NCI-H2196 treated with DMSO at 0.1 percent for 48 hours (cell line): ENCODE data around the gene RGS10.

ENCODE experiments used
- DNase-seq: peaks from one replicate; lab custom pipeline; 2025; ENCODE audit not compliant: unreplicated experiment; lab: John Stamatoyannopoulos, UW

The RGS10 gene

GRCh38 chr10:119520283-119520682 is 22.2 kb downstream of the RGS10 start:
- no peak for DNase-seq

- DNase-seq = no peak
Observed at GRCh38 chr10:119518936-119519335, 23.6 kb downstream of the RGS10 start.

GRCh38 chr10:119518176-119518575 is 24.3 kb downstream of the RGS10 start:
- no peak for DNase-seq

GRCh38 chr10:119517235-119518141 is 25.0 kb downstream of the RGS10 start:
- no peak for DNase-seq

DNA sequence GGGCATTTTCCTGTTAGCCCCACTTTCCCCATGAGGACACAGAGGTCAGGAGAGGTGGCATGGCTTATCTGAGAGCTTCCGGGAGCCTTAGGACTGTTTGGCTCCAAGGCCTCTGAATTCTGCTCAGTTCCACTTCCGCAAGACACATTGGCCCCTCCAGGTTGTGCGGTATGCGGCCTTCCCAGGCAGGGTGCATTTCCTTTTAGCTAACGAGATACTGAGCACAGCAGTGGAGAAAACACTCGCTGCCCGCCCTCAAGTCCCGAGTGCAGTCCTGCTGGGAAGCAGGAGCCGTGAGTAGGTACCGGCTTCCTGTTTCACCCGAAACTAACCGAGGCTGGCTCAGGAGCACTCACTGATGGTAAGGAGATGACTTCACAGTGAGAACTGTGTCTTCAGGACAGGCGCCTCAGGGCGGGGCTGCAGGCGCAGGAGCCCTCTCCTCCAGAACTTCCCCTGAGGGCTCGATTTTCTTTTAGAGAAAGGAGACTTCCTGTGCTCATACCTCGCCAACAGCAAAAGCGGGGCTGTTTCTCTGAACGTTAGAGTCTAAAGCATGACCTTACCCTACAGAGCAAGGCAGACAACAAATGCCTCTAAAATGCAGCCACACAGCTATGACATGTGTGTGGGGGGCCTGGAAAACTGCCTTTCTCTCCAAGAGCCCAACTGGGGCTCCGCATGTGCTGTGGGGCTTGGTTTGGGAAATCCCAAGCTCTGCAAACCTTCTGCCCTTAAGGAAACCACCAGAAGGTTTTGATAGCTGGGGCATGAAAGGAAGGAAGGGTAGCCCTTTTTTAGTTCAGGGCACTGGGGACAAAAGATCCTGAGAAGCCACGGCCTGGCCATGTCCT is 25.9 kb downstream of the RGS10 start:
- DNase-seq = no peak

DNA sequence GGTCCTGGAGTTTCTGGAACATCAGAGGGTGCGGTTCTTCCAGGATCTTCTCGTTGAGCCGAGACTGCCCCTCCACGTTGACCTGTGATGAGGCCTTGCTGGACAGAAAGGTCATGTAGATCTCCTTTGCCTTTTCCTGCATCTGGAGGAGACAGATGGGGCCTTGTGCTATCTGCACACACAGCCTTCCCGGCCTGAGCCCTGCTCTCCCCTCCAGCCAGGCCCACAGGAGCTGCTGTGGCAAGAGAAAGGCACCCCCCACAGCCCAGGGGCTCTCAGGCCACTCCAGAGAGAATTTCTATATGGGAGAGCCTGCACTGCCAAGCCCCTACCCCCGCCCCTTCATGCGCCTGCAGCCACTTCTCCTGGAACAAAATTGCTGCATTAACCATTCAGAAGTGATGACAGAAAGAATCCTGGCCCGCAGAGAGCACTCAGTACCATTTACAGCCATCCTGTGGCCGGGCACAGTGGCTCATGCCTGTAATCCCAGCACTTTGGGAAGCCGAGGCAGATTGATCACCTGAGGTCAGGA is 26.9 kb downstream of the RGS10 start:
- DNase-seq = no peak

GRCh38 chr10:119514819-119515218 is 27.7 kb downstream of the RGS10 start:
- DNase-seq = no peak

GRCh38 chr10:119511828-119512515 is 30.5 kb downstream of the RGS10 start:
- no peak for DNase-seq

DNA sequence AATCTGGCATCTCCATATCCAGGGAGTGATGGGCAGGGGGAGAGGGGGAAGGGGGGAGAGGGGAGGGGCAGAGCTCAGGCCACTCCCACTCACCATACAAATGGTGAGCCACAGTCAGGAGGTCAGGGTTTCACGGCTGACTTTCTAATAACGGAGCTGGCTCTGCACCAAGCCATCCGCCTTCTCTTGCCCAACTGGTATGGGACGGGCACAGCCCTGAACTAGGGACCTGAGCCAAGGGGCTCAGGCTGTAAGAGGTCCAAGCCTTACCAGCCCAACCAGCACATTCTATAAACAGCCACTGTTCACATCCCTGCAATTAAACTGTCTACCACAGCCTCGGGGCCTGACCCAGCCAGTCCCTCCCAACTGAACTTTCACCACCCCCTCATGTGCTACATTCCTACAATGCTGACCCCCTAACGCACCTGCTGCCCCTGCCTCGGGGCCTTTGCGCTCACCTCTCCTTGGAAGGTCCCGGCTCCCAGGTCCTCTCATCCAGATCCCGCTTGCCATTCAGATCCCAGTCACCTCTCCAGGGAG is 32.5 kb downstream of the RGS10 start:
- no peak for DNase-seq

DNA sequence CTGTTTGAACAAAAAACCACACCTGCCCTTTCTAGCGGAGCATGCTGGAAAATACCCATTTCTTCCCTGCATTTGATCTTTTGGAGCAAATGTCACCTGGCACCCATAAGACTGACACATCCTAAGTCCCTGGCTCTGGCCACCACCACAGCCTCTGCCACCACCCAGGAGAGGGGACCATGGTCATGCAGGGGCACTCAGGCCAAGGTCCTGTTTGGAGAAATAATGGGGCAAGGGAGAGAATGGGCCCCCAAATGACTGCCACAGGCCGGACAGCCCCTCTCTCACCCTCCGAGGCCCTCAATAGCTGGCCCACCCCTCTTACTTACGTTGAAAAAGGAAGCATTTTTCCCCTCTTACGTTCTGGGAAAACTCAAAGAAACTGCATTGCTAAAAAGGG is 35.4 kb downstream of the RGS10 start:
- no peak for DNase-seq

DNA sequence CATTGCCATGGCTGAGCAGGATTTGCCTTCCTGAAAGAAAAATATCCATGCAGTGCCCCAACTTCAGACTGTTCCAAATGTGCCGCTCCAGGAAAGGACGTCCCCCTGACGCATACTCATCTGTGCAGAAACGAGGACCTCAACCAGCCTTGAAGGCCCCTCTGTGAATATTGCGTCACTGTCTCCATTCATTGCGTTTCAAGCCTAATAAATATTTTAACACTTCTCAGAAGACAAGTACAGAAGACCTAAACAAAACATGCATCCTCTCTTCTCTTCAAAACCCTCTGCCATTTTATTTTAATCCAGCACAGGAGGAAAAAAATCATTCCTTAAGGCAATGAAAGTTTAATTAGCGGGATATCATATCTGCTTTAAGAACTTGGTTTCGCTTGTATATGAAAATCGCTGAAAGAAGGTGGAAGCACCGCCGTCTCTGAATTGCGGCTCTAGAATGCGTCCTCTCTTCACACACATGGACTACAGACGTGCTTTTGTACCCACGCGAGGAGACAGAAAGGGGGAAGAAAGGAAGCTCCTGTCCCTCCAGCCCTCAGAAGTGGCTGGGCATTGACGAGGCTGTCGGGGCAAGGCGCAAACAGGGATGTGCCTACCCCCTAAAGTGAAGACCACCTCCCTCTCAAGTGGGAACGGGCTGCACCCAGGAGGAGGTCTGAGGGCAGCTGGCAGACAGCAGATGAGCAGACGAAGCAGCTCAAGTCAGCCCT is 36.8 kb downstream of the RGS10 start:
- no peak for DNase-seq

- DNase-seq = no peak
Observed at GRCh38 chr10:119505131-119505551, 37.4 kb downstream of the RGS10 start.

DNA sequence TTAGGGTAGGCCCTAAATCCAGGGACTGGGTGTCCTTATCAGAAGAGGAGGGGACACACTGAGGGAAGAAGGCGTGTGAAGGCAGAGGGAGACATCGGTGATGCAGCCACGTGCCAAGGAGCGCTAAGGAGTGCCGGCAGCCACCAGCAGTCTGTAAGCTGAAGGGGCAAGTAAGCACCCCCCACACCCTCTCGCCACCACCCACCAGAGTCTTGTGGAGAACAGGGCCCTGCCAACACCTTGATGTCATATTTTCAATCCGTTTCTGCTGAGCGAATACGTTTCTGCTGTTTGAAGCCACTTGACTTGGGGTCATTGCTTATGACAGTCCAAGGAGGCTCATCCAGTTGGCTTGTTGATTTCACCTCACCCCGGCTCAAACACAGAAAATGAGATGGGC is 37.9 kb downstream of the RGS10 start:
- no peak for DNase-seq

DNA sequence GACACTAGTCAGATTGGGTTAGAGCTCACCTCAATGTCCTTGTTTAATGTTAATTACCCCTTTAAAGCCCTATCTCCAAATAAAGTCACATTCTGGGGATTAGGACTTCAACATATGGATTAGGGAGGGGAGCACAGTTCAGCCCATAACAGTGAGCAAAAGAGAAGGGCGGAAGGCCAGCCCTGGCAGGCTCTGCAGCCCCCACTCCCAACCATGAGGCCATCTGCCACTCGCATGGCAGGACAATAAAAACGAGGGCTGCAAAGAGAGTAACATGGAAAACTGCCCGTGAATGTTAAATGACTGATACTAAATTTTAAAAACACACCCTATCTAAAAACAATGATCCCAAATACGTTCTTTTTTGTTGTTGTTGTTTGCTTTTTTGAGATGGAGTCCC is 38.7 kb downstream of the RGS10 start:
- DNase-seq = no peak

DNA sequence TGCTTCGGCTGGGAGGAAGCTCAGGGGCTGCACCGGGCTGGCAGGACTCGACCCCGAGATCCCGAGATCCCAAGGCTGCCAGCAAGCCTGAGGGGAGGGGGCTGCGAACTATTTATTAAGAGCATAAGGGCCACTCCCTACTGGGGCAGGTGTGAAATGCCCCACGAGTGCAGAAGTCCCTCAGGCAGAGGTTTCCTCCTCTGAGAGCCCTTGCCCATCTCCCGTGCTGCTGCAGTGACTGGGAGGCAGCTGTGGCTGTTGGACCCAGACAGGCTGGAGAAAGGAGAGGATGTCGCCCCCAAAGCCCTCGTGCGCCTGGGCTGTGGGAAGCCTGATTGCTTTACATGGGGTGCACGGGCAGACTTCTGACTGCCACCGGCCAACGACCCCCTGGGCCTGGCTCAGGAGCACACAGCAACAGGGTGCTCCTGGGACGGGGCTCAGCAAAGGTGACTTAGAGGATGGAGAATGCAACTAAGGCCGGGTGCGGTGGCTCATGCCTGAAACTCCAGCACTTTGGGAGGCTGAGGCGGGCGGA is 39.8 kb downstream of the RGS10 start:
- no peak for DNase-seq

- DNase-seq = no peak
Observed at GRCh38 chr10:119502209-119502608, 40.3 kb downstream of the RGS10 start.

- DNase-seq = no peak
Observed at GRCh38 chr10:119501690-119502089, 40.8 kb downstream of the RGS10 start.

DNA sequence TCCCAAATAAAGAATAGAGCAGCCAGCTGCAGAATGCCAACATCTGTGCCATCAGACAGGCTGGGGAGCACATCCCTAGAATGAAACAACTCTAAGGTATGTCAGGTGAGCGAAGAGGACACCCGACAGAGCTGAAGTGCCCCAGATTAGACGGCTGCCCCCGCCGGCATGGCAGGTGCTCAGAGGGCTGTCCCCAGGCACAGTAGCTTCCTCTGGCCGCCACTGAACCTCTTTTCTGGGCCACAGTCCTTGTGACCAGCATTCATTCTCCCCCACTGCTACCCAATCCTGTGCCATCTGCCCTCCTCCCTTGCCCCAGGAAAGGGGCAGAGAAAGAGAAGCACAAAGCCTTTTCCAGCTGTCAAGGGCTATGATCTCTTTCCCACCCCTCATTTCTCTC is 41.7 kb downstream of the RGS10 start:
- DNase-seq = no peak

DNA sequence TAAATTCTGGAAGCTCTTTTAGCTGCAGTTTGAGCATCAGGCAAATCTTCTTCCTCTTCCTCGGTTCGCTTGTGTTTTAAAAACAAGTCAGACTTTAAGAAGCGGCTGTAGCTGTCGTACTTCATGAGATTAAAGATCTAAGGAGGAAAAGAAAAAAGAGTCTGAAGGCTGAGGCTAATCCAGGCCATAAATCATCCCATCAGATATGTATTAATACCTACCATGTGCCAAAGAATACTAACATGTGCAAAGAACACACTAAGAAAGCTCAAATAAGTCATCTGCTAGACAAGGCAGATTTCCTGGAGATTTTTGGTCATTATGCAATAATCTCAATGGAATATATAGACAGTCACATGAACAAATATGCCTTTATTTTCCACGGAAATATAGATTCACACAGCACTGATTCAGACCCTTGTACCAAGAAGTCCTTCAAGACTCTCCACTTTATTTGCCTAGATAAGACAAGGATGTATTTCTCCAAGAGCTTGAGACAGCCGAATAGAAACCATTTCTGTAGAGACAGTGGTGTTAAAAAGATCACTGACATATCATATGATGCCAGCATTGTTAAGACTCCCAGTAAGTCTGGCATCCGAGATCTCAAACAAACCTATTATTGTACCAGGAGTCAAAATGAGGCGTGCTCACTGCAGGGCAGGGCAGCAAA is 42.3 kb downstream of the RGS10 start:
- DNase-seq = no peak

DNA sequence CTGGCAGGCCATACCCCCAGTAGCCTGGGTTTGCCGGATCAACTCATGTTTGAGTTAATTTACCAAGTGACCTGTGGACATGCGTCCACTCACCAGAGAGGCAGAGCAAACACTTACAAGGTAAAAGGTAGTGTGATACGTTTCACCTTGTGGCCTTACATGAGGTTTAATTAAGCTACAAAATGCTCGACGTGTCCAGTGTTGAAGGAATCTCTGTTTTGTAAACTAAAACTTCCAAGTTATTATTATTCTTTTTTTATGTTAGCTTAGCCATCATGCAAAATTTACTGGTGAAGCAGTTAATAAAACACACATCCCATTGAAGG is 42.9 kb downstream of the RGS10 start:
- no peak for DNase-seq
